A549 (cell line): Measurements from ENCODE around the gene TMEM168.

Source experiments
- HOXA7 ChIP-seq: fragments of 250-450 bp; sonication (Bioruptor Pico); IDR thresholded peaks from 2 replicates; pipeline ENCODE4 v1.5.0; 2020; ENCODE audit warnings: mild to moderate bottlenecking, moderate library complexity
- POLR2A ChIP-seq: IDR thresholded peaks from 2 replicates; pipeline ENCODE4 v1.6.1; 2012; ENCODE audit warnings: mild to moderate bottlenecking, low read length
- RNF2 ChIP-seq: fragments of 200-600 bp; sonication (generic); IDR thresholded peaks from 2 replicates; pipeline ENCODE4 v1.6.1; 2016; ENCODE audit warnings: low read depth, mild to moderate bottlenecking, antibody characterized with exemption, moderate library complexity, borderline replicate concordance
- SREBF2 ChIP-seq: fragments of 450-650 bp; IDR thresholded peaks from 2 replicates; pipeline ENCODE4 v1.6.1; 2014; ENCODE audit warnings: mild to moderate bottlenecking, moderate library complexity
- ZSCAN20 ChIP-seq: fragments of 250-450 bp; sonication (Bioruptor Pico); IDR thresholded peaks from 2 replicates; pipeline ENCODE4 v1.8.0; 2022; ENCODE audit warnings: mild to moderate bottlenecking, moderate library complexity
- TF ChIP-seq, protein P1 (sequence below): fragments of >200 bp; sonication (Bioruptor Twin); formaldehyde crosslinking; IDR thresholded peaks from 3 replicates; pipeline ENCODE4 v1.5.1; 2016

DNA sequence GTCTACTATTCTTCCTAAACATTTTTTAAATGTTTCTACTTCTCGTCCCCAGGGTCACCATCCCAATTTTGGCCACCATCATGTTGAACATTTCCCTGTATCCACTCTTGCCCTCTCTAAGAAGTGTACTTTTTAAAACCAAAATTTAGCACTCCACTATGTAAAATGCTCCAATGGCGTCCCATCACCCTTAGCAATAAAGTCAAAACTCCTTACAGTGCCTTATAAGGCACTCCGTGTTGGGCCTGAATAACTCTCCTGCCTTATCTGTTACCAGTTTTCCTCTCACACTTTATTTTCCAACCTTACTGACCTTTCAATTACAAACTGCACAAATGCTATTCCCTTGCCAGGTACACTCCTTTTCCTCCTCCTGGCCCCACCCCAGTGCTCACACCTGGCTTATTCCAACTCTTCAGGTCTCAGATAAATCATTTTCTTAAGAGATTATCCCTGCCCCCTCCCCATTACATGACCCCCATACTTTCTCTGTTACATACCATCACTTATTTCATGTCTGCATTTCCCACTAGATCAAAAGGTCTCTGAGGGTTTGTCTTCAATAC, 1.3 kb downstream of the TMEM168 start:
- TF ChIP-seq, protein P1, sequence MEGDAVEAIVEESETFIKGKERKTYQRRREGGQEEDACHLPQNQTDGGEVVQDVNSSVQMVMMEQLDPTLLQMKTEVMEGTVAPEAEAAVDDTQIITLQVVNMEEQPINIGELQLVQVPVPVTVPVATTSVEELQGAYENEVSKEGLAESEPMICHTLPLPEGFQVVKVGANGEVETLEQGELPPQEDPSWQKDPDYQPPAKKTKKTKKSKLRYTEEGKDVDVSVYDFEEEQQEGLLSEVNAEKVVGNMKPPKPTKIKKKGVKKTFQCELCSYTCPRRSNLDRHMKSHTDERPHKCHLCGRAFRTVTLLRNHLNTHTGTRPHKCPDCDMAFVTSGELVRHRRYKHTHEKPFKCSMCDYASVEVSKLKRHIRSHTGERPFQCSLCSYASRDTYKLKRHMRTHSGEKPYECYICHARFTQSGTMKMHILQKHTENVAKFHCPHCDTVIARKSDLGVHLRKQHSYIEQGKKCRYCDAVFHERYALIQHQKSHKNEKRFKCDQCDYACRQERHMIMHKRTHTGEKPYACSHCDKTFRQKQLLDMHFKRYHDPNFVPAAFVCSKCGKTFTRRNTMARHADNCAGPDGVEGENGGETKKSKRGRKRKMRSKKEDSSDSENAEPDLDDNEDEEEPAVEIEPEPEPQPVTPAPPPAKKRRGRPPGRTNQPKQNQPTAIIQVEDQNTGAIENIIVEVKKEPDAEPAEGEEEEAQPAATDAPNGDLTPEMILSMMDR: no peak
- TF ChIP-seq SREBF2: no peak
- no peak for TF ChIP-seq HOXA7
- TF ChIP-seq RNF2: no peak
- no peak for TF ChIP-seq ZSCAN20 (CRISPR knock-in tag)
- TF ChIP-seq POLR2A: no peak
